MCF 10A (cell line): ENCODE measurements around the gene MAPK1IP1L. TPM values are rescaled to one million over a fixed set of nuclear protein-coding genes. Genes with fewer than 3 reads are reported as not detected.
A peak's percentile ranks its signal among the peaks of the same experiment; 100 is the strongest.

Experiments
- BruUV-seq: library from RNA; stranded (reverse); fragments of 400-500 nt; replicated peaks from 2 replicates; lab custom pipeline; 2021; lab: Mats Ljungman, UMichigan
- CTCF ChIA-PET: fragments of 300-600 bp; sonication (Branson Sonifier 250); formaldehyde crosslinking; extraction: SDS; loops from one replicate; lab custom pipeline; 2021; ENCODE audit warnings: antibody characterized with exemption, inconsistent platforms; lab: Yijun Ruan, JAX
- POLR2A ChIA-PET: fragments of 300-600, 350-650 bp; sonication (Branson Sonifier 250); formaldehyde crosslinking; extraction: SDS; loops from one replicate; lab custom pipeline; 2020; ENCODE audit warnings: antibody characterized with exemption, inconsistent platforms; lab: Yijun Ruan, JAX
- DNase-seq: peaks from one replicate; pipeline ENCODE4 v3.0.0-alpha.2; 2018; ENCODE audit not compliant: unreplicated experiment
- H3K27ac Mint-ChIP-seq: one replicate; pipeline ENCODE4 v1.8.0; 2022; ENCODE audit warnings: mild to moderate bottlenecking, low read depth, mixed read lengths; ENCODE audit not compliant: unreplicated experiment
- H3K27me3 Mint-ChIP-seq: one replicate; pipeline ENCODE4 v1.8.0; 2022; ENCODE audit warnings: mixed read lengths; ENCODE audit not compliant: insufficient read depth, unreplicated experiment
- H3K36me3 Mint-ChIP-seq: one replicate; pipeline ENCODE4 v1.8.0; 2022; ENCODE audit warnings: mild to moderate bottlenecking, moderate library complexity, mixed read lengths; ENCODE audit not compliant: insufficient read depth, unreplicated experiment
- H3K4me1 Mint-ChIP-seq: one replicate; pipeline ENCODE4 v1.8.0; 2022; ENCODE audit warnings: mixed read lengths; ENCODE audit not compliant: insufficient read depth, unreplicated experiment
- H3K4me3 Mint-ChIP-seq: one replicate; pipeline ENCODE4 v1.8.0; 2022; ENCODE audit warnings: mild to moderate bottlenecking, moderate library complexity, mixed read lengths; ENCODE audit not compliant: unreplicated experiment
- H3K9me3 Mint-ChIP-seq: one replicate; pipeline ENCODE4 v1.8.0; 2022; ENCODE audit warnings: mixed read lengths; ENCODE audit not compliant: unreplicated experiment
- intact Hi-C: fragments of 100-400 bp; cut with micrococcal nuclease; formaldehyde crosslinking; loops from 2 replicates; pipeline ENCODE4 v1.14.1; 2022
- total RNA-seq: library from RNA; stranded (reverse); gene quantifications from 2 replicates; pipeline ENCODE4 v1.2.3, GENCODE V29; 2022
- TF ChIP-seq, protein P1 (sequence below): fragments of 200-600 bp; IDR thresholded peaks from one replicate; pipeline ENCODE4 v1.8.0; 2022; ENCODE audit warnings: antibody characterized with exemption, mild to moderate bottlenecking; ENCODE audit not compliant: unreplicated experiment

MAPK1IP1L gene
- total RNA-seq, 1 experiment from 2014 or later: 118 TPM

GRCh38 chr14:55038708-55039107 is 12.7 kb upstream of the MAPK1IP1L start:
- no peak overlapping the region for H3K4me3 Mint-ChIP-seq
- H3K27ac Mint-ChIP-seq: peak overlapping the region; percentile 59
- TF ChIP-seq, protein P1, sequence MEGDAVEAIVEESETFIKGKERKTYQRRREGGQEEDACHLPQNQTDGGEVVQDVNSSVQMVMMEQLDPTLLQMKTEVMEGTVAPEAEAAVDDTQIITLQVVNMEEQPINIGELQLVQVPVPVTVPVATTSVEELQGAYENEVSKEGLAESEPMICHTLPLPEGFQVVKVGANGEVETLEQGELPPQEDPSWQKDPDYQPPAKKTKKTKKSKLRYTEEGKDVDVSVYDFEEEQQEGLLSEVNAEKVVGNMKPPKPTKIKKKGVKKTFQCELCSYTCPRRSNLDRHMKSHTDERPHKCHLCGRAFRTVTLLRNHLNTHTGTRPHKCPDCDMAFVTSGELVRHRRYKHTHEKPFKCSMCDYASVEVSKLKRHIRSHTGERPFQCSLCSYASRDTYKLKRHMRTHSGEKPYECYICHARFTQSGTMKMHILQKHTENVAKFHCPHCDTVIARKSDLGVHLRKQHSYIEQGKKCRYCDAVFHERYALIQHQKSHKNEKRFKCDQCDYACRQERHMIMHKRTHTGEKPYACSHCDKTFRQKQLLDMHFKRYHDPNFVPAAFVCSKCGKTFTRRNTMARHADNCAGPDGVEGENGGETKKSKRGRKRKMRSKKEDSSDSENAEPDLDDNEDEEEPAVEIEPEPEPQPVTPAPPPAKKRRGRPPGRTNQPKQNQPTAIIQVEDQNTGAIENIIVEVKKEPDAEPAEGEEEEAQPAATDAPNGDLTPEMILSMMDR: no peak
- BruUV-seq: no TSS peak
- no peak for DNase-seq
- intact Hi-C loops: no loop called here
- peaks cover 64% of the 10 kb centered on the region for H3K36me3 Mint-ChIP-seq
- ChIA-PET CTCF (no interaction called here), POLR2A (interaction anchor here (0.7 to 8.1 kb wide), 4 partner anchors 8 to 39 kb away, joined by 3 to 61 read pairs (median 14); partner anchors contain the start of genes MAPK1IP1L, SOCS4 and WDHD1)
- H3K27me3 Mint-ChIP-seq: no peaks in the 10 kb centered on the region
- H3K9me3 Mint-ChIP-seq: no peaks in the 10 kb centered on the region
- H3K4me1 Mint-ChIP-seq: peaks cover 15% of the 10 kb centered on the region

GRCh38 chr14:55043528-55043927 is 7.9 kb upstream of the MAPK1IP1L start:
- no peak for DNase-seq
- Mint-ChIP-seq H3K9me3 (no peaks in the 10 kb centered on the region), H3K4me3 (no peak overlapping the region), H3K4me1 (peaks cover 13% of the 10 kb centered on the region), H3K27ac (no peak overlapping the region), H3K27me3 (no peaks in the 10 kb centered on the region), H3K36me3 (peaks cover 25% of the 10 kb centered on the region)
- BruUV-seq: TSS peak; percentile 22
- intact Hi-C loops: no loop called here
- CTCF ChIA-PET: interaction anchor here (2.1 kb wide), 1 partner anchor 8 kb away, joined by 13 read pairs; the partner anchor contains the start of gene MAPK1IP1L
- POLR2A ChIA-PET: interaction anchor here (0.6 to 1.1 kb wide), 3 partner anchors 8 to 16 kb away, joined by 3 read pairs; partner anchors contain the start of genes MAPK1IP1L, SOCS4 and WDHD1
- TF ChIP-seq, protein P1: no peak

DNA sequence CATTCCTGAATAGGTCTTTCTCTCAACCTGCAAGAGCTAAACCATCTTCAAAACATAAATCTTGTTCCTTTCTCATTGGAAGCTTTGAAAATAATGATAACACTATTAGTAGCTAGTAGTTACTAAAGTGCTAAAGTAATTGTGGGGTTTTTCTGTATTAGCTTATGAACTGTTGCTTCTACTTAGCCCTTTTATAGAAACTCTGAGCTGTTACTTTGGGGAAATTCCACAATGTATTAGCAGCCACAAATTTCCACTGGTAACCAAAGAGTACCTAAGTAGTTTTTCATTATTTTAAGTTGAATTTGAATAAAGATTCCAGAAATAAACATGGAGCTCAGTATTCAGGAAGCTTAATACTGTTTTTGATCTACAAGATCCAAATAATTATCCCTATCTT is 6.4 kb upstream of the MAPK1IP1L start:
- Mint-ChIP-seq H3K9me3 (no peaks in the 10 kb centered on the region), H3K36me3 (peaks cover 15% of the 10 kb centered on the region), H3K4me1 (no peaks in the 10 kb centered on the region), H3K4me3 (no peak overlapping the region), H3K27me3 (no peaks in the 10 kb centered on the region), H3K27ac (no peak overlapping the region)
- ChIA-PET CTCF (interaction anchor here (0.7 to 1.6 kb wide), 3 partner anchors 15 to 62 kb away, joined by 3 to 5 read pairs (median 3); no protein-coding TSS in a partner anchor), POLR2A (interaction anchor here (0.8 to 2.4 kb wide), 7 partner anchors 11 to 45 kb away, joined by 3 to 12 read pairs (median 6); partner anchors contain the start of genes SOCS4 and WDHD1)
- intact Hi-C loops: no loop called here
- TF ChIP-seq, protein P1: no peak
- DNase-seq: no peak
- no TSS peak for BruUV-seq

DNA sequence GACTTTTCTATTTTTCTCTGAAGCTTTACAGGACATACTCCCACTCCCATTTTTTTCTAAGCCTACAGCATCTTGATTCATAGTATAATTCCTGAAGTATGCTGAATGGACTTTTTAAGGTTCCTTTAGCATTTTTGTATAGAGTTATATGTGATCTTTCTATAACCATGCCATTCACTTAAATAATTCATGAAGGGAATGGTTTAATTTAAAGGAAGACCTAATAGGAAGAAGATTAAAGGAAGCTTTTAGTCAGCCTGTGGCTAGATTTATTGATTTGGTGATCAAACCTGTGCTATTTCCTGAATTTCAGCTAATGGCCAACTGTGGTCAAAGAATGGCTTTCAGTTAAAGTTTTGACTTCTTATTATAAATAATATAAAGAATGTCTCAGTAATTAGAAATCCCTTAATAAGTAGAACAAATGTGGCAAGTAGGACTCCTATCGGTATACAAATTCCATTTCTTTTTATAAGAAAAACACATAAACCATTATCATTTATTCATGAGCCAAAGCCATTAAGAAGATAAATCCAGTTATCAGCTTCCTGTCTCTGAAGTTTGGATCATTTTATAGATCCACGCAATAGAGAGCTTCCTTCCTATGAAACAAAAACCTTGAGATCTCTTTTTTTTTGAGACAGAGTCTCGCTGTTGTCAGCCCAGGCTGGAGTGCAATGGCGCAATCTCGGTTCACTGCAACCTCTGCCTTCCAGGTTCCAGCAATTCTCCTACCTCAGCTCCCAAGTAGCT is 4.0 kb upstream of the MAPK1IP1L start:
- no peak overlapping the region for H3K27ac Mint-ChIP-seq
- no peaks in the 10 kb centered on the region for H3K9me3 Mint-ChIP-seq
- H3K4me3 Mint-ChIP-seq: no peak overlapping the region
- TF ChIP-seq, protein P1: no peak
- ChIA-PET CTCF (interaction anchor here (1.1 kb wide), 1 partner anchor 42 kb away, joined by 3 read pairs; no protein-coding TSS in a partner anchor), POLR2A (interaction anchor here (0.8 to 2.4 kb wide), 4 partner anchors 10 to 30 kb away, joined by 3 to 11 read pairs (median 5); partner anchors contain the start of genes SOCS4 and WDHD1)
- H3K36me3 Mint-ChIP-seq: peaks cover 30% of the 10 kb centered on the region
- no peak for DNase-seq
- H3K27me3 Mint-ChIP-seq: no peaks in the 10 kb centered on the region
- BruUV-seq: no TSS peak
- no peaks in the 10 kb centered on the region for H3K4me1 Mint-ChIP-seq
- intact Hi-C loops: no loop called here
